Neuron (in vitro differentiated cells): ENCODE measurements around the gene OR7A5.

Experiments used
- H2AFZ ChIP-seq: one replicate; pipeline ENCODE4 v1.6.1; 2013; ENCODE audit warnings: low read depth, mild to moderate bottlenecking, inconsistent platforms, low read length, moderate library complexity
- H3K27me3 ChIP-seq: one replicate; pipeline ENCODE4 v1.6.1; 2013; ENCODE audit warnings: low read length; ENCODE audit not compliant: insufficient read depth
- H3K36me3 ChIP-seq: one replicate; pipeline ENCODE4 v1.6.1; 2013; ENCODE audit warnings: low read length; ENCODE audit not compliant: insufficient read depth
- H3K4me1 ChIP-seq: one replicate; pipeline ENCODE4 v1.6.1; 2013; ENCODE audit warnings: low read length; ENCODE audit not compliant: insufficient read depth
- H3K4me3 ChIP-seq: 2 replicates; pipeline ENCODE4 v1.5.1; 2013; ENCODE audit warnings: mild to moderate bottlenecking, low read length, moderate library complexity
- H3K9me3 ChIP-seq: one replicate; pipeline ENCODE4 v1.6.1; 2013; ENCODE audit warnings: low read length

Gene OR7A5

GRCh38 chr19:14835011-14835410, at the start of gene OR7A5, which contains the start of gene OR7C1:
OR7A5 (minus strand) TSS chr19:14835185; CDS start chr19:14828241, 6,944 bp downstream.
OR7C1 (minus strand) TSS chr19:14835185; CDS start chr19:14800136, 35,049 bp downstream.
- H3K4me3 ChIP-seq = no peak within 1 kb of the TSS
- no peaks in the 10 kb centered on the region for H3K9me3 ChIP-seq
- no peaks in the 10 kb centered on the region for H3K36me3 ChIP-seq
- H3K4me1 ChIP-seq = no peaks in the 10 kb centered on the region
- H2AFZ ChIP-seq = no peak within 1 kb of the TSS
- peaks cover 3% of the 10 kb centered on the region for H3K27me3 ChIP-seq

GRCh38 chr19:14871619-14872230, 36.7 kb upstream of the OR7A5 start:
- Histone ChIP-seq H2AFZ (no peak overlapping the region), H3K27me3 (no peaks in the 10 kb centered on the region), H3K4me3 (no peak overlapping the region), H3K4me1 (no peaks in the 10 kb centered on the region), H3K9me3 (no peaks in the 10 kb centered on the region), H3K36me3 (no peaks in the 10 kb centered on the region)

- H3K27me3 ChIP-seq = peaks cover 3% of the 10 kb centered on the region
- H2AFZ ChIP-seq = no peak overlapping the region
- H3K36me3 ChIP-seq = no peaks in the 10 kb centered on the region
- no peaks in the 10 kb centered on the region for H3K4me1 ChIP-seq
- no peaks in the 10 kb centered on the region for H3K9me3 ChIP-seq
- H3K4me3 ChIP-seq = no peak overlapping the region
Measured at GRCh38 chr19:14868497-14868896, 33.5 kb upstream of the OR7A5 start.

GRCh38 chr19:14848822-14849221, 13.8 kb upstream of the OR7A5 start, which contains the start of gene OR7A10:
OR7A10 (minus strand) TSS chr19:14848922; CDS start chr19:14841877, 7,045 bp downstream.
- Histone ChIP-seq H3K36me3 (no peaks in the 10 kb centered on the region), H2AFZ (no peak within 1 kb of the TSS), H3K9me3 (no peaks in the 10 kb centered on the region), H3K4me1 (no peaks in the 10 kb centered on the region), H3K4me3 (no peak within 1 kb of the TSS), H3K27me3 (no peaks in the 10 kb centered on the region)

GRCh38 chr19:14843578-14843977, 8.6 kb upstream of the OR7A5 start:
- no peaks in the 10 kb centered on the region for H3K9me3 ChIP-seq
- H3K4me3 ChIP-seq = no peak overlapping the region
- no peak overlapping the region for H2AFZ ChIP-seq
- no peaks in the 10 kb centered on the region for H3K36me3 ChIP-seq
- H3K27me3 ChIP-seq = no peaks in the 10 kb centered on the region
- no peaks in the 10 kb centered on the region for H3K4me1 ChIP-seq

GRCh38 chr19:14843169-14843568, 8.2 kb upstream of the OR7A5 start:
- Histone ChIP-seq H3K27me3 (no peaks in the 10 kb centered on the region), H2AFZ (no peak overlapping the region), H3K36me3 (no peaks in the 10 kb centered on the region), H3K9me3 (no peaks in the 10 kb centered on the region), H3K4me1 (no peaks in the 10 kb centered on the region), H3K4me3 (no peak overlapping the region)

- Histone ChIP-seq H3K9me3 (no peaks in the 10 kb centered on the region), H3K4me1 (no peaks in the 10 kb centered on the region), H3K4me3 (no peak overlapping the region), H2AFZ (no peak overlapping the region), H3K27me3 (no peaks in the 10 kb centered on the region), H3K36me3 (no peaks in the 10 kb centered on the region)
Measured at GRCh38 chr19:14840206-14840605, 5.2 kb upstream of the OR7A5 start.

- H3K9me3 ChIP-seq = no peaks in the 10 kb centered on the region
- no peak overlapping the region for H2AFZ ChIP-seq
- no peaks in the 10 kb centered on the region for H3K27me3 ChIP-seq
- H3K4me3 ChIP-seq = no peak overlapping the region
- H3K36me3 ChIP-seq = no peaks in the 10 kb centered on the region
- H3K4me1 ChIP-seq = no peaks in the 10 kb centered on the region
Measured at GRCh38 chr19:14837391-14837790, 2.4 kb upstream of the OR7A5 start.

GRCh38 chr19:14830702-14831101, 4.3 kb downstream of the OR7A5 start:
- Histone ChIP-seq H3K4me1 (no peaks in the 10 kb centered on the region), H3K4me3 (no peak overlapping the region), H3K36me3 (no peaks in the 10 kb centered on the region), H2AFZ (no peak overlapping the region), H3K27me3 (peaks cover 9% of the 10 kb centered on the region), H3K9me3 (no peaks in the 10 kb centered on the region)

GRCh38 chr19:14826006-14826405, 9.0 kb downstream of the OR7A5 start:
- no peaks in the 10 kb centered on the region for H3K36me3 ChIP-seq
- H3K4me3 ChIP-seq = no peak overlapping the region
- H2AFZ ChIP-seq = no peak overlapping the region
- peaks cover 13% of the 10 kb centered on the region for H3K27me3 ChIP-seq
- H3K4me1 ChIP-seq = no peaks in the 10 kb centered on the region
- H3K9me3 ChIP-seq = no peaks in the 10 kb centered on the region

GRCh38 chr19:14821937-14822336, 13.0 kb downstream of the OR7A5 start:
- Histone ChIP-seq H3K9me3 (peaks cover 2% of the 10 kb centered on the region), H2AFZ (no peak overlapping the region)

GRCh38 chr19:14818588-14818987, 16.4 kb downstream of the OR7A5 start:
- Histone ChIP-seq H3K4me1 (no peaks in the 10 kb centered on the region), H3K9me3 (peaks cover 2% of the 10 kb centered on the region), H3K27me3 (peaks cover 8% of the 10 kb centered on the region), H3K36me3 (no peaks in the 10 kb centered on the region), H3K4me3 (no peak overlapping the region), H2AFZ (no peak overlapping the region)

More at GRCh38 chr19:14821937-14822336, 13.0 kb downstream of the OR7A5 start:
- H3K4me1 ChIP-seq = no peaks in the 10 kb centered on the region
- no peaks in the 10 kb centered on the region for H3K36me3 ChIP-seq
- H3K4me3 ChIP-seq = no peak overlapping the region
- H3K27me3 ChIP-seq = peaks cover 6% of the 10 kb centered on the region

- Histone ChIP-seq H3K27me3 (peaks cover 9% of the 10 kb centered on the region), H3K9me3 (peaks cover 2% of the 10 kb centered on the region), H2AFZ (no peak overlapping the region), H3K4me1 (no peaks in the 10 kb centered on the region), H3K36me3 (no peaks in the 10 kb centered on the region), H3K4me3 (no peak overlapping the region)
Measured at GRCh38 chr19:14817052-14817451, 17.9 kb downstream of the OR7A5 start.
